Measurements from ENCODE around the gene CCDC7. TPM values are rescaled to one million over a fixed set of nuclear protein-coding genes. Genes with fewer than 3 reads are reported as not detected.

Gene CCDC7
- total RNA-seq, 1 experiment from 2014 or later = 6.0 TPM

DNA sequence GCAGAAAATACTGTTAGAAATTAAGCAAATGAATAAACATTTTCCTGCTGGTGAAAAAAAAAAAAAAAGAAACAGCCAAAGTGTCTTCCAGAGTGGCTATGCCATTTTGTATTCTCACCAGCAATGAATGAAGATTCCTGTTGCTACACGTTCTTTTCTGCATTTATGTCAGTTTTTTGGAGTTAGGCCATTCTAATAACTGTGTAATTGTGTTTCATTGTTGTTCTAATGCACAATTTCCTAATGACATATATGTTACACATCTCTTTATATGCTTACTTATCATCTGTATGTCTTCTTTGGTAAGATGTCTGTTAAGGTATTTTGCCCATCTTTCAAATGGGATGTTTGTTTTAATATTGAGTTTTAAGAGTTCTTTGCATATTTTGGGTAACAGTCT lies 298.4 kb downstream of the CCDC7 start:
- DNase-seq (ENCODE audit: low read depth, low spot score) (no peak), ATAC-seq (no peak)
- Histone ChIP-seq H3K27ac (ENCODE audit: low read length) (no peak overlapping the region), H3K4me3 (ENCODE audit: low read depth in 2 of 2, low read length in 2 of 2) (no peak overlapping the region), H3K9me3 (ENCODE audit: control insufficient read depth, insufficient read depth, low read depth, low read length) (no peaks in the 10 kb centered on the region), H3K4me1 (ENCODE audit: control insufficient read depth, insufficient read depth, low read length) (no peaks in the 10 kb centered on the region), H3K36me3 (ENCODE audit: control insufficient read depth, insufficient read depth, low read length) (no peaks in the 10 kb centered on the region), H3K27me3 (ENCODE audit: control insufficient read depth, insufficient read depth, low read length) (no peaks in the 10 kb centered on the region)
- POLR2A ChIA-PET = no interaction called here
- no peak for TF ChIP-seq SIN3A (IDR thresholded peaks at IDR 0.05; ENCODE audit: borderline replicate concordance, insufficient read depth, low read depth, low read length)
- TF ChIP-seq, protein P1, sequence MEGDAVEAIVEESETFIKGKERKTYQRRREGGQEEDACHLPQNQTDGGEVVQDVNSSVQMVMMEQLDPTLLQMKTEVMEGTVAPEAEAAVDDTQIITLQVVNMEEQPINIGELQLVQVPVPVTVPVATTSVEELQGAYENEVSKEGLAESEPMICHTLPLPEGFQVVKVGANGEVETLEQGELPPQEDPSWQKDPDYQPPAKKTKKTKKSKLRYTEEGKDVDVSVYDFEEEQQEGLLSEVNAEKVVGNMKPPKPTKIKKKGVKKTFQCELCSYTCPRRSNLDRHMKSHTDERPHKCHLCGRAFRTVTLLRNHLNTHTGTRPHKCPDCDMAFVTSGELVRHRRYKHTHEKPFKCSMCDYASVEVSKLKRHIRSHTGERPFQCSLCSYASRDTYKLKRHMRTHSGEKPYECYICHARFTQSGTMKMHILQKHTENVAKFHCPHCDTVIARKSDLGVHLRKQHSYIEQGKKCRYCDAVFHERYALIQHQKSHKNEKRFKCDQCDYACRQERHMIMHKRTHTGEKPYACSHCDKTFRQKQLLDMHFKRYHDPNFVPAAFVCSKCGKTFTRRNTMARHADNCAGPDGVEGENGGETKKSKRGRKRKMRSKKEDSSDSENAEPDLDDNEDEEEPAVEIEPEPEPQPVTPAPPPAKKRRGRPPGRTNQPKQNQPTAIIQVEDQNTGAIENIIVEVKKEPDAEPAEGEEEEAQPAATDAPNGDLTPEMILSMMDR (IDR thresholded peaks at IDR 0.05) = no peak
- no peak for TF ChIP-seq TCF7L2 (IDR thresholded peaks at IDR 0.05; ENCODE audit: low read depth, low read length)
- TF ChIP-seq, protein P2, sequence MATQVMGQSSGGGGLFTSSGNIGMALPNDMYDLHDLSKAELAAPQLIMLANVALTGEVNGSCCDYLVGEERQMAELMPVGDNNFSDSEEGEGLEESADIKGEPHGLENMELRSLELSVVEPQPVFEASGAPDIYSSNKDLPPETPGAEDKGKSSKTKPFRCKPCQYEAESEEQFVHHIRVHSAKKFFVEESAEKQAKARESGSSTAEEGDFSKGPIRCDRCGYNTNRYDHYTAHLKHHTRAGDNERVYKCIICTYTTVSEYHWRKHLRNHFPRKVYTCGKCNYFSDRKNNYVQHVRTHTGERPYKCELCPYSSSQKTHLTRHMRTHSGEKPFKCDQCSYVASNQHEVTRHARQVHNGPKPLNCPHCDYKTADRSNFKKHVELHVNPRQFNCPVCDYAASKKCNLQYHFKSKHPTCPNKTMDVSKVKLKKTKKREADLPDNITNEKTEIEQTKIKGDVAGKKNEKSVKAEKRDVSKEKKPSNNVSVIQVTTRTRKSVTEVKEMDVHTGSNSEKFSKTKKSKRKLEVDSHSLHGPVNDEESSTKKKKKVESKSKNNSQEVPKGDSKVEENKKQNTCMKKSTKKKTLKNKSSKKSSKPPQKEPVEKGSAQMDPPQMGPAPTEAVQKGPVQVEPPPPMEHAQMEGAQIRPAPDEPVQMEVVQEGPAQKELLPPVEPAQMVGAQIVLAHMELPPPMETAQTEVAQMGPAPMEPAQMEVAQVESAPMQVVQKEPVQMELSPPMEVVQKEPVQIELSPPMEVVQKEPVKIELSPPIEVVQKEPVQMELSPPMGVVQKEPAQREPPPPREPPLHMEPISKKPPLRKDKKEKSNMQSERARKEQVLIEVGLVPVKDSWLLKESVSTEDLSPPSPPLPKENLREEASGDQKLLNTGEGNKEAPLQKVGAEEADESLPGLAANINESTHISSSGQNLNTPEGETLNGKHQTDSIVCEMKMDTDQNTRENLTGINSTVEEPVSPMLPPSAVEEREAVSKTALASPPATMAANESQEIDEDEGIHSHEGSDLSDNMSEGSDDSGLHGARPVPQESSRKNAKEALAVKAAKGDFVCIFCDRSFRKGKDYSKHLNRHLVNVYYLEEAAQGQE (IDR thresholded peaks at IDR 0.05; ENCODE audit: insufficient read depth in 1 of 2, low read depth in 2 of 2, low read length in 1 of 2) = no peak
- TF ChIP-seq POLR2AphosphoS5 (IDR thresholded peaks at IDR 0.05; ENCODE audit: low read depth, low read length) = no peak
- CTCF ChIA-PET = no interaction called here
- in situ Hi-C loops (cut with HindIII; ENCODE audit: low pct_unique_long_range_greater_than_20kb, low sequenced_read_pairs) = no loop called here
- BruUV-seq (replicated peaks) = no TSS peak
- intact Hi-C loops (cut with micrococcal nuclease; ENCODE audit: unreplicated experiment) = no loop called here

DNA sequence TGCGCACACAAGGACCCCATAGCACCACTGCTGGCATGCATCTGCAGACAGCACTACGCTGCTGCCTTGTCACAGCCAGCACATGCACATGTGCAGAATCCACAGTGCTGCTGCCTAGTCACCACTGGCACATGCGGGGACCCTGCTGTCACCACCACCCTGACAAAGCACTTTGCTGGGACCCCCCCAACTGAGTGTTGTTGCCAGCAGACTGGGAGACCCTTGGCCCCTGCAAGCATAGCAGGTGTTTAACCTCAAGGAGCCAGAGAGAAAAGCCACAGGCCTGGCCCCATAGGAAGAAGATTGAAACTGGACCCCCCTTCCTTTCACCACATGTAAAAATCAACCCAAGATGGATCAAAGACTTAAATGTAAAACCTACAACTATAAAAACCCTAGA lies 300.9 kb downstream of the CCDC7 start:
- H3K4me3 ChIP-seq (ENCODE audit: low read depth in 2 of 2, low read length in 2 of 2) = no peak overlapping the region
- ATAC-seq = no peak
- in situ Hi-C loops (cut with HindIII; ENCODE audit: low pct_unique_long_range_greater_than_20kb, low sequenced_read_pairs) (no loop called here), intact Hi-C loops (cut with micrococcal nuclease; ENCODE audit: unreplicated experiment) (no loop called here)
- ChIA-PET POLR2A (no interaction called here), CTCF (no interaction called here)
- TF ChIP-seq, protein P1 (IDR thresholded peaks at IDR 0.05) = no peak
- no peaks in the 10 kb centered on the region for H3K27me3 ChIP-seq (ENCODE audit: control insufficient read depth, insufficient read depth, low read length)
- no peaks in the 10 kb centered on the region for H3K36me3 ChIP-seq (ENCODE audit: control insufficient read depth, insufficient read depth, low read length)
- no peak for DNase-seq (ENCODE audit: low read depth, low spot score)
- H3K27ac ChIP-seq (ENCODE audit: low read length) = no peak overlapping the region
- no peaks in the 10 kb centered on the region for H3K9me3 ChIP-seq (ENCODE audit: control insufficient read depth, insufficient read depth, low read depth, low read length)
- BruUV-seq (replicated peaks) = no TSS peak
- no peaks in the 10 kb centered on the region for H3K4me1 ChIP-seq (ENCODE audit: control insufficient read depth, insufficient read depth, low read length)

DNA sequence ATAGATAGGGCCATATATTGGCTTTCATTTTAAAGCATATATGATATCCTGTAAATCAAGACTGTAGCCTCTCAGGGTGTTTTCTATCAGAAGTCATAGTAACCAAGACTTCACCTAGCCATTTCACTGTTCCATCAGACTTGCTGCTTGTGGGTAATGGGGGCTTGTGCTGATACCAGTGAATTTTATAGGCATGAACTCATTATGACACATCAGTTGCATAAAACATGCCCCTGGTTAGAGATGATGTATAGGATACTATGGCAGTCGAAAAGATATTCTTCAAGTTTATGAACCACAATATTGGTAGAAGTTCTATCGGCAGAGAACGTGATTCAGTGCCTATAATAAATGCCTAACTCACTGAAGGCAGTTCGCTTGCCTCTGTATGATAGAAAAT lies 305.6 kb downstream of the CCDC7 start:
- ChIA-PET POLR2A (no interaction called here), CTCF (no interaction called here)
- BruUV-seq (replicated peaks) = no TSS peak
- no peak for TF ChIP-seq SIN3A (IDR thresholded peaks at IDR 0.05; ENCODE audit: borderline replicate concordance, insufficient read depth, low read depth, low read length)
- TF ChIP-seq POLR2AphosphoS5 (IDR thresholded peaks at IDR 0.05; ENCODE audit: low read depth, low read length) = no peak
- TF ChIP-seq, protein P1 (IDR thresholded peaks at IDR 0.05) = no peak
- TF ChIP-seq, protein P2 (IDR thresholded peaks at IDR 0.05; ENCODE audit: insufficient read depth in 1 of 2, low read depth in 2 of 2, low read length in 1 of 2) = no peak
- Histone ChIP-seq H3K36me3 (ENCODE audit: control insufficient read depth, insufficient read depth, low read length) (no peaks in the 10 kb centered on the region), H3K9me3 (ENCODE audit: control insufficient read depth, insufficient read depth, low read depth, low read length) (no peaks in the 10 kb centered on the region), H3K27me3 (ENCODE audit: control insufficient read depth, insufficient read depth, low read length) (no peaks in the 10 kb centered on the region), H3K4me1 (ENCODE audit: control insufficient read depth, insufficient read depth, low read length) (no peaks in the 10 kb centered on the region), H3K4me3 (ENCODE audit: low read depth in 2 of 2, low read length in 2 of 2) (no peak overlapping the region), H3K27ac (ENCODE audit: low read length) (no peak overlapping the region)
- ATAC-seq = no peak
- intact Hi-C loops (cut with micrococcal nuclease; ENCODE audit: unreplicated experiment) = no loop called here
- no peak for DNase-seq (ENCODE audit: low read depth, low spot score)
- in situ Hi-C loops (cut with HindIII; ENCODE audit: low pct_unique_long_range_greater_than_20kb, low sequenced_read_pairs) = no loop called here
